Endothelial cell of umbilical vein (primary cell): ENCODE results near the gene HPS3.

ENCODE experiments used
- CTCF ChIP-seq, 2 donors: IDR thresholded peaks; 1 replicate in 1 of 2; 2 replicates in 1 of 2; pipeline ENCODE4 v1.5.1; 2011; ENCODE audit warnings: low read length in 2 of 2, mild to moderate bottlenecking in 2 of 2, moderate library complexity in 2 of 2, control low read depth in 1 of 2, inconsistent platforms in 1 of 2, low read depth in 1 of 2; ENCODE audit not compliant: insufficient read depth in 1 of 2; ENCODE audit errors: extremely low read depth in 1 of 2
- EZH2 ChIP-seq: IDR thresholded peaks from 2 replicates; pipeline ENCODE4 v1.6.1; 2012; ENCODE audit warnings: borderline replicate concordance, low read depth, mild to moderate bottlenecking, moderate library complexity, low read length, inconsistent platforms; ENCODE audit not compliant: severe bottlenecking
- JUN ChIP-seq: IDR thresholded peaks from 2 replicates; pipeline ENCODE4 v1.6.1; 2011; ENCODE audit warnings: borderline replicate concordance, low read depth; ENCODE audit not compliant: insufficient read length, insufficient read depth
- MAX ChIP-seq: IDR thresholded peaks from 2 replicates; pipeline ENCODE4 v1.6.1; 2011; ENCODE audit not compliant: insufficient read depth, insufficient read length
- MYC ChIP-seq: IDR thresholded peaks from one replicate; pipeline ENCODE4 v1.6.1; 2011; ENCODE audit warnings: mild to moderate bottlenecking, low read depth, low read length
- POLR2A ChIP-seq: IDR thresholded peaks from 2 replicates; pipeline ENCODE4 v1.6.1; 2012; ENCODE audit warnings: low read depth, mild to moderate bottlenecking, control low read depth, low read length
- POLR2AphosphoS5 ChIP-seq: IDR thresholded peaks from 2 replicates; pipeline ENCODE4 v1.6.1; 2012; ENCODE audit warnings: low read depth, mild to moderate bottlenecking, control low read depth, low read length, moderate library complexity; ENCODE audit not compliant: insufficient read depth

GRCh38 chr3:149217347-149217746 lies 87.9 kb downstream of the HPS3 start:
- no peak for TF ChIP-seq CTCF (IDR thresholded peaks at IDR 0.05; ENCODE audit: extremely low read depth in 1 of 2, insufficient read depth in 1 of 2, low read depth in 1 of 2, low read length in 2 of 2)
- TF ChIP-seq MYC: no peak
- no peak for TF ChIP-seq MAX
- TF ChIP-seq JUN: no peak
- TF ChIP-seq POLR2A: no peak
- no peak for TF ChIP-seq POLR2AphosphoS5
- TF ChIP-seq EZH2: no peak
